Ishikawa (cell line): ENCODE data around the gene TRAF1.

Source experiments
- CEBPB ChIP-seq: IDR thresholded peaks from 2 replicates; pipeline ENCODE4 v1.6.1; 2012
- RAD21 ChIP-seq: IDR thresholded peaks from 2 replicates; pipeline ENCODE4 v1.6.1; 2012; ENCODE audit warnings: low read depth
- TAF1 ChIP-seq: IDR thresholded peaks from 2 replicates; pipeline ENCODE4 v1.6.1; 2012; ENCODE audit warnings: low read depth, mild to moderate bottlenecking
- TCF12 ChIP-seq: IDR thresholded peaks from 2 replicates; pipeline ENCODE4 v1.6.1; 2012; ENCODE audit warnings: low read depth
- TEAD4 ChIP-seq: IDR thresholded peaks from 2 replicates; pipeline ENCODE4 v1.6.1; 2012
- YY1 ChIP-seq: IDR thresholded peaks from 2 replicates; pipeline ENCODE4 v1.6.1; 2012; ENCODE audit warnings: low read depth
- ZBTB7A ChIP-seq: IDR thresholded peaks from 2 replicates; pipeline ENCODE4 v1.6.1; 2012; ENCODE audit warnings: low read depth
- TF ChIP-seq, protein P1 (sequence below): IDR thresholded peaks from 2 replicates; pipeline ENCODE4 v1.6.1; 2012
- TF ChIP-seq, protein P2 (sequence below): IDR thresholded peaks from 2 replicates; pipeline ENCODE4 v1.6.1; 2012

DNA sequence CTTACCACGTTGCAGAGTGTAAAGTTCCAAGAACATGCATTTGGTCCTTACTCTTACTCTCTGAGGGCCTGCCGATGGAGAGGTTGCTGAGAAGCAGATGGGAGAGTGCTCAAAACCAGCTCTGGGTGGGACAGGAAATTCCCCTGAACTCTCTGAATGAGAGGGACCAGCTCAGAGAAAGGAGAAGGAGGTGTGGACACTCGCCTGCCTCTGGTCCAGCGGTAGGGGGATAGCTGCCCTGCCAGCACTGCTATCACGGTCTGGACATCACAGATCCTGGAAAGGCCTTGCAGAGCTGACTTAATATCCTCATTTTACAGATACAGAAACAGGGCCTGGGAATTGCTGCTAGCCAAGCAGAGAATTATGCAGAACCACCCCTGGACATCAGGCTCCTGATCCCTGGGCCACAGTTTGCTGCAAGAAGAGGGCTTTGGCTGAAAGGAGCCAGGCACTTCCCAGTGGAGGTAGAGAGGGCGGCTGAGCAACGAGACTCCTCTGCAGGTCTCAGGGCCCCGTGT is 4.9 kb downstream of the TRAF1 start:
- TF ChIP-seq TCF12 (no peak), TAF1 (no peak), RAD21 (no peak), TEAD4 (no peak), YY1 (no peak), ZBTB7A (no peak), CEBPB (no peak)
- TF ChIP-seq, protein P1, sequence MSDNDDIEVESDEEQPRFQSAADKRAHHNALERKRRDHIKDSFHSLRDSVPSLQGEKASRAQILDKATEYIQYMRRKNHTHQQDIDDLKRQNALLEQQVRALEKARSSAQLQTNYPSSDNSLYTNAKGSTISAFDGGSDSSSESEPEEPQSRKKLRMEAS = no peak
- TF ChIP-seq, protein P2, sequence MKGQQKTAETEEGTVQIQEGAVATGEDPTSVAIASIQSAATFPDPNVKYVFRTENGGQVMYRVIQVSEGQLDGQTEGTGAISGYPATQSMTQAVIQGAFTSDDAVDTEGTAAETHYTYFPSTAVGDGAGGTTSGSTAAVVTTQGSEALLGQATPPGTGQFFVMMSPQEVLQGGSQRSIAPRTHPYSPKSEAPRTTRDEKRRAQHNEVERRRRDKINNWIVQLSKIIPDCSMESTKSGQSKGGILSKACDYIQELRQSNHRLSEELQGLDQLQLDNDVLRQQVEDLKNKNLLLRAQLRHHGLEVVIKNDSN = no peak
